SH-SY5Y (cell line): Measurements from ENCODE around the gene VPS37C.

Experiments
- GATA2 ChIP-seq: IDR thresholded peaks from 2 replicates; pipeline ENCODE4 v1.6.1; 2011; ENCODE audit warnings: mild to moderate bottlenecking, low read depth, low read length
- GATA3 ChIP-seq: IDR thresholded peaks from 2 replicates; pipeline ENCODE4 v1.6.1; 2011; ENCODE audit warnings: low read depth, mild to moderate bottlenecking, low read length, moderate library complexity

DNA sequence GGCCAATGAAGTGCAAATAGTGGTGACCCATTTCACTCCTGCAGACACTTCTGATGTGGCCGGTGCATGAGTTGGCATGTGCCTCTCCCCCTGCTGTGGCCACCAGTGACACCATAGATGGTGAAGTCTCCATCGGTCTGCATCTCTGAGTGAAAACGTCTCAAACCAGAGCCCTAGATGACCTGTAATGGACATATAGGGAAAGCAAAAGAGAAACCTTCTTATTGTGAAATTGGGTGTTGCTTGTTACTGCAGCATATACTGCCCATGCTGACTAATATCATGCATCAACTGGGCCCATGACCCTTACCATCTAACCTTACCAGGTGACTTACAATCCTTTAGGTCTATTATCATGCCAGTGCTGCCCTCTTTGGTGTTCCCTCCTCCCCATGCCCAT is 11.7 kb upstream of the VPS37C start:
- TF ChIP-seq GATA2: no peak
- TF ChIP-seq GATA3: no peak
